Activated T-cell treated with anti-CD3 and anti-CD28 coated beads, Interleukin-2, amount 50 U/mL, for 48 hours (primary cell): ENCODE data around the gene NEDD4.
"Not testable (repeated sequence)": the region's sequence is repeated elsewhere in the genome, so short reads cannot be mapped to it uniquely, and the experiment has no call there.

Experiments
- DNase-seq, 2 experiments: peaks; one replicate each; pipeline ENCODE4 v3.0.0-alpha.2; 2020

The NEDD4 gene

GRCh38 chr15:56003777-56004176 is 10.4 kb upstream of the NEDD4 start:
- DNase-seq, result not testable (repeated sequence)

GRCh38 chr15:56003277-56003676 is 9.9 kb upstream of the NEDD4 start:
- DNase-seq, result not testable (repeated sequence)

GRCh38 chr15:56001471-56002078 is 8.2 kb upstream of the NEDD4 start:
- no peak for DNase-seq

GRCh38 chr15:55999658-56000057 is 6.2 kb upstream of the NEDD4 start:
- no peak for DNase-seq

- no peak for DNase-seq
Measured at GRCh38 chr15:55998478-55998877, 5.1 kb upstream of the NEDD4 start.

GRCh38 chr15:55993804-55994560 is 570 bp upstream of the NEDD4 start:
- no peak for DNase-seq

- no peak for DNase-seq
Measured at GRCh38 chr15:55992769-55993110, 672 bp downstream of the NEDD4 start.

- DNase-seq, result no peak
Measured at GRCh38 chr15:55991802-55992768, 1.3 kb downstream of the NEDD4 start.

GRCh38 chr15:55990998-55991397 is 2.4 kb downstream of the NEDD4 start:
- no peak for DNase-seq

- DNase-seq, result no peak
Measured at GRCh38 chr15:55990516-55990915, 2.9 kb downstream of the NEDD4 start.

GRCh38 chr15:55989383-55989782 is 4.0 kb downstream of the NEDD4 start:
- DNase-seq, result no peak

GRCh38 chr15:55981582-55982249 is 11.7 kb downstream of the NEDD4 start:
- no peak for DNase-seq

GRCh38 chr15:55980511-55980910 is 12.9 kb downstream of the NEDD4 start:
- DNase-seq, result no peak

- no peak for DNase-seq
Measured at GRCh38 chr15:55977231-55977630, 16.2 kb downstream of the NEDD4 start.

GRCh38 chr15:55970286-55970685 is 23.1 kb downstream of the NEDD4 start:
- DNase-seq, result no peak

GRCh38 chr15:55969582-55969981 is 23.8 kb downstream of the NEDD4 start:
- DNase-seq, result no peak

GRCh38 chr15:55968923-55969322 is 24.5 kb downstream of the NEDD4 start:
- no peak for DNase-seq

GRCh38 chr15:55965091-55965490 is 28.3 kb downstream of the NEDD4 start:
- no peak for DNase-seq

GRCh38 chr15:55960946-55961345 is 32.5 kb downstream of the NEDD4 start:
- DNase-seq, result no peak

- DNase-seq, result no peak
Measured at GRCh38 chr15:55959744-55960447, 33.5 kb downstream of the NEDD4 start.

- DNase-seq, result no peak
Measured at GRCh38 chr15:55958349-55958748, 35.1 kb downstream of the NEDD4 start.

- DNase-seq, result no peak
Measured at GRCh38 chr15:55954862-55955605, 38.4 kb downstream of the NEDD4 start.
